Activated naive CD8-positive, alpha-beta T cell treated with anti-CD3 and anti-CD28 coated beads for 36 hours (primary cell): ENCODE data around the gene SLC24A4. TPM values are rescaled to one million over a fixed set of nuclear protein-coding genes. Genes with fewer than 3 reads are reported as not detected.

Source experiments
- DNase-seq: peaks from one replicate; pipeline ENCODE4 v3.0.0; 2021
- H3K27ac Mint-ChIP-seq: one replicate; pipeline ENCODE4 v1.8.0; 2022; ENCODE audit warnings: mild to moderate bottlenecking, moderate library complexity, mixed read lengths
- H3K27me3 Mint-ChIP-seq: one replicate; pipeline ENCODE4 v1.8.0; 2022; ENCODE audit warnings: mild to moderate bottlenecking, mixed read lengths
- H3K36me3 Mint-ChIP-seq: one replicate; pipeline ENCODE4 v1.8.0; 2021; ENCODE audit warnings: mild to moderate bottlenecking, mixed read lengths
- H3K4me1 Mint-ChIP-seq: one replicate; pipeline ENCODE4 v1.8.0; 2021; ENCODE audit warnings: mixed read lengths
- H3K4me3 Mint-ChIP-seq: one replicate; pipeline ENCODE4 v1.8.0; 2022; ENCODE audit warnings: mild to moderate bottlenecking, moderate library complexity, mixed read lengths
- H3K9me3 Mint-ChIP-seq: one replicate; pipeline ENCODE4 v1.8.0; 2022; ENCODE audit warnings: mixed read lengths
- total RNA-seq, 2 experiments: library from RNA; stranded (reverse); gene quantifications; one replicate each; pipeline ENCODE4 v1.2.3, GENCODE V29; 2021

SLC24A4 gene
- total RNA-seq, 2 experiments from 2014 or later, result 0.06 to 0.08 TPM

- Mint-ChIP-seq H3K27ac (no peak overlapping the region), H3K4me1 (peaks cover 24% of the 10 kb centered on the region), H3K36me3 (peaks cover 4% of the 10 kb centered on the region), H3K27me3 (peaks cover 53% of the 10 kb centered on the region), H3K9me3 (peaks cover 4% of the 10 kb centered on the region), H3K4me3 (no peak overlapping the region)
- DNase-seq, result no peak
Observed at GRCh38 chr14:92339426-92339825, 16.5 kb downstream of the SLC24A4 start.

DNA sequence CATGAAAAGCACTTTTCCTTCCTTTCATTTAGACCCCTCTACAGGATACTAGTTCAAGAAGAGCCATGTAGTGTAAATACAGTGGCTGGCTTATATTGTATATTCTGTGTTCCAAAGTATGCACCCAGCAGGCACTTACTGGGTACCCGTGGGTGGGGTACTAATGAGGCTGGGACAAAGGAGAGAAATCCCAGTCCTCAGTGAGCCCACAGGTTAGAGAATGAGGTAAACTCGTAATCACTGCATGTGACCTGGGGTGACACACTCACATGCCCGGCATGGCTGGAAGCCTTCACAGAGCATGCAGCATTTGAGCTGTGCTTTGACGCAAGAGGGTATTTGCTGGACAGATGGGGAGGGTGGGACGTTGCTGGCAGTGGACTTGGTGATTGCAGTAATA lies 17.1 kb downstream of the SLC24A4 start:
- H3K27ac Mint-ChIP-seq, result no peak overlapping the region
- DNase-seq, result no peak
- no peak overlapping the region for H3K4me3 Mint-ChIP-seq
- peaks cover 56% of the 10 kb centered on the region for H3K27me3 Mint-ChIP-seq
- peaks cover 4% of the 10 kb centered on the region for H3K36me3 Mint-ChIP-seq
- H3K9me3 Mint-ChIP-seq, result peaks cover 4% of the 10 kb centered on the region
- peaks cover 24% of the 10 kb centered on the region for H3K4me1 Mint-ChIP-seq

DNA sequence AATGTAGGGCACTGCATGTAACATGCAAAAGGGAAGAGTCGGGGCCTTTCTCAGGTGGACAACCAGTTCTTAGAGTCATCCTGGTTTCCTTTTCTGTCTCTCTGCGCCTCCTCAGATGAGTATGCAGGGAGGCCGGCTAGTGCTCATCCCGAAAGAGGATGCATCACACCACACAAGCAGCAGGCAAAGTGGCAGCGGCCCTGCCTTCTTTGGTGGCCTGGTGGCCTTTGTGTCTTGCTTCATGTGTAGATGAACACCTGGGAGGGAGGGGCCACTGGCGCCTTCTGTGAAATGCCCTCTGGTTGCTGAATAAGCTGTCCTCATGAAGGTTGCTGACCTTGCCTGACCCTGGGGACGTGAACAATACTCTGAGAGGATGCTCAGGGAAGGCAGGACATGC lies 18.0 kb downstream of the SLC24A4 start:
- H3K27ac Mint-ChIP-seq, result peak overlapping the region; percentile 50

DNA sequence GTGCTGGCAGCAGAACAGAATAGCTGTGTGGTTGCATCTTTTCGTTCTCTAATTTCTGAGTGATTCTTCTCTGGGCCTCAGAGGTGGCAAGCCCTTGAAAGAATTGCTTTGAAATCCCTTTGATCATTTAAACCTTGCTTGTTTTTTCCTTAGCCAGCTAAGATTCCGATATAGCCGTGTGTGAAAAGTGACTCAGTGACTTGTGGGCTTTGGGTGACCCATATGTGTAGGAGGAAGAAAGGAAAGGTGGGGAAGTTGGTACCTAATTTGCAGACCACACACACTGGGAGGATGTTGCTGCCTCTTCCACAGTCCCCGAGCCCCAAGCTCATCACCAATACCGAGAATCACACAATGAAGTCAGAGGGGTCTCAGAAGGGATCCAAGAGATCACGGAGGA lies 18.8 kb downstream of the SLC24A4 start:
- Mint-ChIP-seq H3K4me3 (no peak overlapping the region), H3K4me1 (peaks cover 28% of the 10 kb centered on the region), H3K27ac (peak overlapping the region; percentile 50), H3K27me3 (peaks cover 45% of the 10 kb centered on the region), H3K36me3 (peaks cover 4% of the 10 kb centered on the region), H3K9me3 (peaks cover 4% of the 10 kb centered on the region)
- peak; percentile 72 for DNase-seq

More for the DNA sequence above, 18.0 kb downstream of the SLC24A4 start:
- Mint-ChIP-seq H3K4me3 (no peak overlapping the region), H3K36me3 (peaks cover 4% of the 10 kb centered on the region), H3K9me3 (peaks cover 4% of the 10 kb centered on the region), H3K27me3 (peaks cover 51% of the 10 kb centered on the region), H3K4me1 (peaks cover 26% of the 10 kb centered on the region)
- no peak for DNase-seq

DNA sequence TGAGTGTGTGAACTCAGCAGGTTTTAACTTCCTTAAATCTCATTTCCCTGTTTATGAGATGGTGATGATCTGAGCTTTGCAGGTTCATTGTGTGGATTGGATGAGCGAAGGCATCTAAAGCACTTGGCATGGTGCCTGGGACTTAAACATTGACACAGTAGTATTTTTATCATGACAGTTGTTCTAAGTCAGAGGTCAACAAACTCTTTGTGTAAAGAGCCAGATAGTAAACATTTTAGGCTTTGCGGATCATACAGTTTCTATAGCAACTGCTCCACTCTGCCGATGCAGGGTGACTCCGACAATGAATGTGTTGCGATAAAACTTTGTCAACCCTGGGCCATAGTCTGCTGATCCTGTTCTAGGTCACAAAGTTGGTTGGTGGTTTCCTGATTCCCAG lies 25.2 kb downstream of the SLC24A4 start:
- Mint-ChIP-seq H3K36me3 (peaks cover 4% of the 10 kb centered on the region), H3K27ac (no peak overlapping the region), H3K4me3 (no peak overlapping the region), H3K4me1 (peaks cover 8% of the 10 kb centered on the region), H3K27me3 (peaks cover 23% of the 10 kb centered on the region), H3K9me3 (peaks cover 4% of the 10 kb centered on the region)
- DNase-seq, result no peak

DNA sequence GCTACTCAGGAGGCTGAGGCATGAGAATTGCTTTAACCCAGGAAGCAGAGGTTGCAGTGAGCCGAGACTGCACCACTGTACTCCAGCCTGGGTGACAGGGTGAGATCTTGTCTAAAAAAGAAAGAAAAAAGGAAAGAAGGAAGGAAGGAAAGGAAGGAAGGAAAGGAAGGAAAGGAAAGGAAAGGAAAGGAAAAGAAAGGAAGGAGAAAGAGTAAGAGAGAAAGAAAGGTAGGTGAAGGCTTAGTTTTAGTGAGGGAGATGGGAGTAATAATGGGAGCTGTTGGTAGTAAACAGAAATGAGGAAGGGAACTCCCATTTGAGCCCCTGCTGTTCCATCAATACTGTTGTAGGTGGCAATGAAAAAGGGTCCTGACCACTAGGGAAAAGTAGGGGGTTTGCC lies 28.8 kb downstream of the SLC24A4 start:
- Mint-ChIP-seq H3K9me3 (no peaks in the 10 kb centered on the region), H3K4me3 (no peak overlapping the region), H3K36me3 (no peaks in the 10 kb centered on the region), H3K4me1 (peaks cover 3% of the 10 kb centered on the region), H3K27ac (no peak overlapping the region), H3K27me3 (peaks cover 7% of the 10 kb centered on the region)
- DNase-seq, result no peak

DNA sequence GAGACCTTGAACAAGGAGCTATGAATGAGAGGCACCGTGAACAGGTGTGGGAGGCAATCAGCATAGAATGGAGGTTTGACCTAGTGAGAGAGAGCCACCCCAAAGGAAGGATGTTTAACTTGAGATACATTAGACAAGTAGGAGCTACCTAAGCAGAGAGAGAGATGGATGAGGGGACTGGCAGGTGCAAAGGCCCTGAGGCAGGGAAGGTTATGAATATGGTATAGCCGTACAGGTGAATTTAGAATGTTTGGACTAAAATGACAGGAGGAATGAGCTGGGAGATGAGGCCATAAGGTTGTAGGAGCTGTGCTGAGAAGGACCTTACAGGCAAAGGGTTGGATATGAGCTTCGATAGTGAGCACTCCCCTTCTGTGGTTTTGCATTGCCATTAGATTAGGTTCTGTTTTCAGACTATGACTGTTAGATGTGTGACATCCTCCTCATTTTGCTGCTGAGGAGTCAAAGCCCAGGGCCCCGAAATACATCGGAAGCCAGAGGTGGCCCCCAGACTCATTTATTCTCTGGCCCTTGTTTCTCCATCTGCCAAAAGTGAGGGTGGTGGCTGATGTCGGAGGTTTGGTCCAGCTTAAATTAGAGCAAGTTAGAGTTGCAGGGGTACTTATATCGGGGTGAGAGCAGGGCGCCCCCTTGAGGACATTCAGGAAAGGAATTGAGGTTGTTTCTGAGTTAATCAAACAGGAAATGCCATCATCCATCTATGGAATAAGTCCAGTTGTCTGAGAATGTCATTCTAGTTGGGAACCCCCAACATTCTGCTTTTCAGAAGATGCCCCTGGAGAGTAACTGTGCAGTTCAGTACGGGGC lies 29.4 kb downstream of the SLC24A4 start:
- DNase-seq, result peak; percentile 24
- H3K4me3 Mint-ChIP-seq, result no peak overlapping the region
- peaks cover 3% of the 10 kb centered on the region for H3K4me1 Mint-ChIP-seq
- H3K27me3 Mint-ChIP-seq, result peaks cover 7% of the 10 kb centered on the region
- no peaks in the 10 kb centered on the region for H3K9me3 Mint-ChIP-seq
- H3K36me3 Mint-ChIP-seq, result no peaks in the 10 kb centered on the region
- H3K27ac Mint-ChIP-seq, result no peak overlapping the region

- Mint-ChIP-seq H3K27me3 (peaks cover 7% of the 10 kb centered on the region), H3K27ac (no peak overlapping the region), H3K36me3 (no peaks in the 10 kb centered on the region), H3K4me1 (peaks cover 3% of the 10 kb centered on the region), H3K4me3 (no peak overlapping the region), H3K9me3 (no peaks in the 10 kb centered on the region)
- no peak for DNase-seq
Observed at GRCh38 chr14:92353447-92353846, 30.5 kb downstream of the SLC24A4 start.

DNA sequence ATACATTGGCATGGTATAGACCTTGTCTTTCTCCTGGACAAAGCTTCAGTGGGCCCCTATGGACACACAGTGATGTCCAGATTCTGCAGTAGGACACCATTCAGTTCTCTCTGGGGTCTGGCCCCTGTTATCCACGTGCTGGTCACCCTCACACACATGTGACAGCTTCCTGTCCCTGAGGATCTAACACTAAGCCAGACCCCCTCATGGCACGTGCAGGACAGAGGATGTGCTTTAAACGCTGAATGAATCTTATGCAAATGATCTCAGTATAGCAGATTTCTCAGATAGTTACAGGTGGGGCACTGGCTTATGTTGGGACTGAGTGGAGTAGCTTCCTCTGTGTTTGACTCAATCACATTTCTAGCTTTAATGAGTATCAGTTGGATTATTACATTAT lies 33.7 kb downstream of the SLC24A4 start:
- Mint-ChIP-seq H3K27ac (no peak overlapping the region), H3K36me3 (no peaks in the 10 kb centered on the region), H3K4me3 (no peak overlapping the region), H3K4me1 (peaks cover 3% of the 10 kb centered on the region), H3K27me3 (peaks cover 4% of the 10 kb centered on the region), H3K9me3 (no peaks in the 10 kb centered on the region)
- no peak for DNase-seq

- peaks cover 4% of the 10 kb centered on the region for H3K27me3 Mint-ChIP-seq
- no peak overlapping the region for H3K27ac Mint-ChIP-seq
- H3K4me3 Mint-ChIP-seq, result no peak overlapping the region
- H3K4me1 Mint-ChIP-seq, result no peaks in the 10 kb centered on the region
- H3K9me3 Mint-ChIP-seq, result no peaks in the 10 kb centered on the region
- no peak for DNase-seq
- H3K36me3 Mint-ChIP-seq, result no peaks in the 10 kb centered on the region
Observed at GRCh38 chr14:92360651-92361370, 37.8 kb downstream of the SLC24A4 start.

- DNase-seq, result no peak
- Mint-ChIP-seq H3K27me3 (peaks cover 4% of the 10 kb centered on the region), H3K9me3 (no peaks in the 10 kb centered on the region), H3K4me1 (no peaks in the 10 kb centered on the region), H3K36me3 (no peaks in the 10 kb centered on the region), H3K27ac (no peak overlapping the region), H3K4me3 (no peak overlapping the region)
Observed at GRCh38 chr14:92362781-92363235, 39.8 kb downstream of the SLC24A4 start.

- no peak overlapping the region for H3K27ac Mint-ChIP-seq
- peaks cover 3% of the 10 kb centered on the region for H3K27me3 Mint-ChIP-seq
- H3K9me3 Mint-ChIP-seq, result peaks cover 2% of the 10 kb centered on the region
- no peaks in the 10 kb centered on the region for H3K4me1 Mint-ChIP-seq
- DNase-seq, result no peak
- no peaks in the 10 kb centered on the region for H3K36me3 Mint-ChIP-seq
- H3K4me3 Mint-ChIP-seq, result no peak overlapping the region
Observed at GRCh38 chr14:92366237-92366636, 43.3 kb downstream of the SLC24A4 start.

- DNase-seq, result no peak
- Mint-ChIP-seq H3K27ac (no peak overlapping the region), H3K27me3 (no peaks in the 10 kb centered on the region), H3K4me3 (no peak overlapping the region), H3K36me3 (no peaks in the 10 kb centered on the region), H3K4me1 (no peaks in the 10 kb centered on the region), H3K9me3 (peaks cover 7% of the 10 kb centered on the region)
Observed at GRCh38 chr14:92368001-92368400, 45.0 kb downstream of the SLC24A4 start.

- no peaks in the 10 kb centered on the region for H3K36me3 Mint-ChIP-seq
- DNase-seq, result no peak
- H3K27me3 Mint-ChIP-seq, result no peaks in the 10 kb centered on the region
- peaks cover 7% of the 10 kb centered on the region for H3K9me3 Mint-ChIP-seq
- H3K4me3 Mint-ChIP-seq, result no peak overlapping the region
- H3K4me1 Mint-ChIP-seq, result no peaks in the 10 kb centered on the region
- no peak overlapping the region for H3K27ac Mint-ChIP-seq
Observed at GRCh38 chr14:92369097-92369496, 46.1 kb downstream of the SLC24A4 start.

DNA sequence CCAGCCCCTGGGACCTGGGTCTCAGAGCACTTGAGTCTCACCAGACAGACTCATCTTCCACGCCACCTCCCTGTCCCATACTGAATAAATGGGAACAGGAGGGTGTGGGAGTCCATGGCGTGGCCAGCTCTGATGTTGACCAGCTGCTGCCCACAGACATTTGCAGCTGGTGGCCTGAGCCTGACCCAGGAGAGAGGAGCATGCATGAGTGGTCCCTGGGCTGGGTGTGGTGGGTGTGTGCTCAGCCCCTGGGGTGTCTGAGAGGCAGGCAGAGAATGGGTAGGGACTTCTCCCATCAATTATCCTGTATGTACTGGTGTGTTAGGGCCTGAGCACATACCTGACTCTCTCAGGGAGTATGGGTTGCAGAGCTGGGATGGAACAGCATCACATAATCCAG lies 49.3 kb downstream of the SLC24A4 start:
- Mint-ChIP-seq H3K4me1 (no peaks in the 10 kb centered on the region), H3K27ac (no peak overlapping the region), H3K27me3 (no peaks in the 10 kb centered on the region), H3K9me3 (peaks cover 7% of the 10 kb centered on the region), H3K4me3 (no peak overlapping the region), H3K36me3 (no peaks in the 10 kb centered on the region)
- DNase-seq, result no peak
